Measurements from ENCODE around the gene GRIK4. TPM values are rescaled to one million over a fixed set of nuclear protein-coding genes. Genes with fewer than 3 reads are reported as not detected.

GRIK4 gene
- total and polyA plus RNA-seq, 8 donors, result 0.02 TPM; not detected in 7

DNA sequence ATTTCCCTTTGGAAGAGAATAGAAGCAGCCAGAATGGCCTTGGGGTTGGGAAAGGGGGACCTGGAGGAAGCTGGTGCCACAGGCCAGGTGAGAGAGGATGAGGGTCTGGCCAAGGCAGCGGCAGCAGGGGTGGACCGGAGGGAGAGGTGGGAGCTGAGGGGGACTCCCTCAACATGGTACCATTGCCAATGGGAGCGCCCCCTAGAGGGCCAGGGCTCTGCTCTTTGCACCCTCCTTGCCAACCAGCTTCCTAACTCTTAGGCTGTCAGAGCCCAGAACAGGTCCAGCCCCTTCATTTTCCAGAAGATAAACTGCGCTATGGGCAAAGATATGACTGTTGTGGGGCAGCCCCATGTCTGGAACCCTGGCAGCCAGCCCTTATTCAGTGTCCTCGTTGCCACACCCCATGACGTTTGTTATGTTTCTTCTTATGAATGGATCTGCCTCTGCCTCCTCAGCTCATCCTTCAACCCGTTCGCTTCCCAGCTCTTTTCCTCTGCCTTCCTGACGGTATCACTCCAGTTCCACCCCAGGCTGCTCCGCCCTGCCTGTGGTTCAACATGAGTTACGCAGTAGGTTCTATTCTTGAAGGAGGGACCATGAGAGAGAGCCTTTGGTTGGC, 185.2 kb downstream of the GRIK4 start:
- Histone ChIP-seq H3K27ac (no peak overlapping the region), H3K9me3 (no peaks in the 10 kb centered on the region), H3K36me3 (no peaks in the 10 kb centered on the region), H3K27me3 (no peaks in the 10 kb centered on the region), H3K4me1 (no peaks in the 10 kb centered on the region), H3K4me3 (no peak overlapping the region)
- TF ChIP-seq, protein P1, sequence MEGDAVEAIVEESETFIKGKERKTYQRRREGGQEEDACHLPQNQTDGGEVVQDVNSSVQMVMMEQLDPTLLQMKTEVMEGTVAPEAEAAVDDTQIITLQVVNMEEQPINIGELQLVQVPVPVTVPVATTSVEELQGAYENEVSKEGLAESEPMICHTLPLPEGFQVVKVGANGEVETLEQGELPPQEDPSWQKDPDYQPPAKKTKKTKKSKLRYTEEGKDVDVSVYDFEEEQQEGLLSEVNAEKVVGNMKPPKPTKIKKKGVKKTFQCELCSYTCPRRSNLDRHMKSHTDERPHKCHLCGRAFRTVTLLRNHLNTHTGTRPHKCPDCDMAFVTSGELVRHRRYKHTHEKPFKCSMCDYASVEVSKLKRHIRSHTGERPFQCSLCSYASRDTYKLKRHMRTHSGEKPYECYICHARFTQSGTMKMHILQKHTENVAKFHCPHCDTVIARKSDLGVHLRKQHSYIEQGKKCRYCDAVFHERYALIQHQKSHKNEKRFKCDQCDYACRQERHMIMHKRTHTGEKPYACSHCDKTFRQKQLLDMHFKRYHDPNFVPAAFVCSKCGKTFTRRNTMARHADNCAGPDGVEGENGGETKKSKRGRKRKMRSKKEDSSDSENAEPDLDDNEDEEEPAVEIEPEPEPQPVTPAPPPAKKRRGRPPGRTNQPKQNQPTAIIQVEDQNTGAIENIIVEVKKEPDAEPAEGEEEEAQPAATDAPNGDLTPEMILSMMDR (IDR thresholded peaks at IDR 0.05), result no peak
- DNase-seq (no peak), FAIRE-seq (no peak), ATAC-seq (no peak)
- intact Hi-C loops (cut with DNase I), result no loop called here
- 66 to 70% methylated on average over 11 of the region's 11 CpGs for WGBS, 2 donors

DNA sequence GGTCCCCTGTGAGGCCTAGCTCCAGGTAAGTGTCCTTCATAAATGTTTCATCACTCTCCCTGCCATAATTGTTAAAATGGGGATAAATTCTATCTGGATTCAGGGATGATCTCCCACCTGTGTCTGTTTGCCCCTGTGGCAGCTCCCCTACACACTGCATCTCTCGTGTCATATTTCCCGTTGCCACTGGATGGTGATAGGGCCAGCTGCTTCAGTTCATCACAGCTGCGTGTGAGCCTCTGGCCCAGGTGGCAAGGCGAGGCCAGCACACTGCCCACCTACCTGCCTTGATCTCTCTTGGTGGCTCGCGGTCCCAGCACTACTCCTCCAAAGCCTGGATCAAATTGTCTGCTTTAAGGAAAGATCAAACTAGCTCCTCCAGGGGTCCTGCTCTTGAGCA, 187.4 kb downstream of the GRIK4 start:
- WGBS, 2 donors, result 69 to 70% methylated on average over 6 of the region's 6 CpGs
- no peaks in the 10 kb centered on the region for H3K36me3 ChIP-seq
- no peak overlapping the region for H3K27ac ChIP-seq
- no peak overlapping the region for H3K4me3 ChIP-seq
- DNase-seq (no peak), ATAC-seq (no peak), FAIRE-seq (no peak)
- no peaks in the 10 kb centered on the region for H3K9me3 ChIP-seq
- TF ChIP-seq, protein P1 (IDR thresholded peaks at IDR 0.05), result no peak
- H3K27me3 ChIP-seq, result no peaks in the 10 kb centered on the region
- H3K4me1 ChIP-seq, result no peaks in the 10 kb centered on the region
- intact Hi-C loops (cut with DNase I), result no loop called here

GRCh38 chr11:120702656-120703055, 191.1 kb downstream of the GRIK4 start:
- 45 to 51% methylated on average over 3 of the region's 3 CpGs for WGBS, 2 donors

GRCh38 chr11:120703358-120704152, 192.0 kb downstream of the GRIK4 start:
- TF ChIP-seq, protein P1 (IDR thresholded peaks at IDR 0.05), result no peak
- 68 to 77% methylated on average over 9 of the region's 9 CpGs for WGBS, 2 donors
- intact Hi-C loops (cut with DNase I), result no loop called here

More at GRCh38 chr11:120702656-120703055, 191.1 kb downstream of the GRIK4 start:
- TF ChIP-seq, protein P1 (IDR thresholded peaks at IDR 0.05), result no peak
- DNase-seq, result no peak
- Histone ChIP-seq H3K9me3 (no peaks in the 10 kb centered on the region), H3K36me3 (no peaks in the 10 kb centered on the region), H3K4me3 (no peak overlapping the region), H3K27ac (no peak overlapping the region), H3K4me1 (no peaks in the 10 kb centered on the region), H3K27me3 (no peaks in the 10 kb centered on the region)
- no peak for ATAC-seq
- FAIRE-seq, result no peak
- intact Hi-C loops (cut with DNase I), result no loop called here

More at GRCh38 chr11:120703358-120704152, 192.0 kb downstream of the GRIK4 start:
- H3K9me3 ChIP-seq, result no peaks in the 10 kb centered on the region
- H3K36me3 ChIP-seq, result no peaks in the 10 kb centered on the region
- H3K4me3 ChIP-seq, result no peak overlapping the region
- no peak overlapping the region for H3K27ac ChIP-seq
- DNase-seq, result no peak
- ATAC-seq, result no peak
- FAIRE-seq, result no peak
- H3K27me3 ChIP-seq, result no peaks in the 10 kb centered on the region
- H3K4me1 ChIP-seq, result no peaks in the 10 kb centered on the region

Data from pancreas (tissue), 10 donors.